PC-9 (cell line): ENCODE data around the gene RNF112. TPM values are rescaled to one million over a fixed set of nuclear protein-coding genes. Genes with fewer than 3 reads are reported as not detected.

ENCODE experiments used
- BruUV-seq: library from RNA; stranded (reverse); fragments of 400-500 nt; replicated peaks from 2 replicates; lab custom pipeline; 2021; lab: Mats Ljungman, UMichigan
- CTCF ChIA-PET: fragments of 300-600 bp; sonication (Branson Sonifier 250); formaldehyde crosslinking; loops from one replicate; lab custom pipeline; 2022; ENCODE audit warnings: antibody characterized with exemption; lab: Charles Lee
- POLR2A ChIA-PET: fragments of 300-600 bp; sonication (Branson Sonifier 250); formaldehyde crosslinking; loops from one replicate; lab custom pipeline; 2022; ENCODE audit warnings: antibody characterized with exemption; ENCODE audit not compliant: unreplicated experiment; lab: Charles Lee
- DNase-seq, 2 experiments: peaks; one replicate each; pipeline versions ENCODE4 v3.0.0 to v3.0.0-alpha.2; 2015 to 2022; ENCODE audit warnings: mixed read lengths in 1 of 2
- H2AFZ ChIP-seq: fragments of 200-600 bp; sonication (generic); 2 replicates; pipeline ENCODE4 v1.8.1; 2017; ENCODE audit warnings: antibody characterized with exemption
- H3F3A ChIP-seq: fragments of 200-600 bp; sonication (generic); 2 replicates; pipeline ENCODE4 v1.8.1; 2017; ENCODE audit warnings: antibody characterized with exemption, mild to moderate bottlenecking, low read depth; ENCODE audit not compliant: insufficient read depth
- H3K27ac ChIP-seq: fragments of 200-600 bp; sonication (generic); 2 replicates; pipeline ENCODE4 v1.6.1; 2016; ENCODE audit warnings: mixed run types
- H3K27me3 ChIP-seq: fragments of 200-600 bp; sonication (generic); 2 replicates; pipeline ENCODE4 v1.6.1; 2016; ENCODE audit warnings: low read depth, mixed run types; ENCODE audit not compliant: insufficient read depth
- H3K36me3 ChIP-seq: fragments of 200-600 bp; sonication (generic); 2 replicates; pipeline ENCODE4 v1.6.1; 2016; ENCODE audit warnings: low read depth, mixed run types
- H3K4me1 ChIP-seq: fragments of 200-600 bp; sonication (generic); replicated peaks from 2 replicates; pipeline ENCODE4 v1.6.1; 2016; ENCODE audit warnings: mixed run types; ENCODE audit not compliant: insufficient read depth
- H3K4me2 ChIP-seq: fragments of 200-600 bp; sonication (generic); 2 replicates; pipeline ENCODE4 v1.6.1; 2017; ENCODE audit warnings: mixed run types
- H3K4me3 ChIP-seq: fragments of 200-600 bp; sonication (generic); 2 replicates; pipeline ENCODE4 v1.6.1; 2016; ENCODE audit warnings: mixed run types
- H3K79me2 ChIP-seq: fragments of 200-600 bp; sonication (generic); 2 replicates; pipeline ENCODE4 v1.6.1; 2017; ENCODE audit warnings: low read depth, mixed run types
- H3K9me2 ChIP-seq: fragments of 200-600 bp; sonication (generic); 2 replicates; pipeline ENCODE4 v1.8.1; 2017; ENCODE audit warnings: mild to moderate bottlenecking; ENCODE audit not compliant: insufficient read depth
- H3K9me3 ChIP-seq: fragments of 200-600 bp; sonication (generic); 2 replicates; pipeline ENCODE4 v1.8.1; 2016; ENCODE audit warnings: low read depth; ENCODE audit not compliant: insufficient read depth
- H4K20me1 ChIP-seq: fragments of 200-600 bp; sonication (generic); 2 replicates; pipeline ENCODE4 v1.8.1; 2017; ENCODE audit not compliant: insufficient read depth
- EZH2 ChIP-seq: fragments of 200-600 bp; sonication (generic); IDR thresholded peaks from 2 replicates; pipeline ENCODE4 v1.8.0; 2017; ENCODE audit warnings: antibody characterized with exemption, low read depth
- intact Hi-C: fragments of 100-400 bp; cut with micrococcal nuclease; formaldehyde crosslinking; loops from one replicate; pipeline ENCODE4 v1.10.0; 2022; ENCODE audit not compliant: unreplicated experiment
- total RNA-seq: library from RNA; stranded (reverse); gene quantifications from 2 replicates; pipeline ENCODE4 v1.2.3, GENCODE V29; 2021
- TF ChIP-seq, protein P1 (sequence below): fragments of 200-600 bp; sonication (generic); conservative IDR thresholded peaks from 2 replicates; pipeline ENCODE4 v1.6.1; 2017; ENCODE audit warnings: mixed run types, antibody characterized with exemption, mild to moderate bottlenecking, moderate library complexity

RNF112 gene
- total RNA-seq, 1 experiment from 2014 or later = 2.0 TPM

DNA sequence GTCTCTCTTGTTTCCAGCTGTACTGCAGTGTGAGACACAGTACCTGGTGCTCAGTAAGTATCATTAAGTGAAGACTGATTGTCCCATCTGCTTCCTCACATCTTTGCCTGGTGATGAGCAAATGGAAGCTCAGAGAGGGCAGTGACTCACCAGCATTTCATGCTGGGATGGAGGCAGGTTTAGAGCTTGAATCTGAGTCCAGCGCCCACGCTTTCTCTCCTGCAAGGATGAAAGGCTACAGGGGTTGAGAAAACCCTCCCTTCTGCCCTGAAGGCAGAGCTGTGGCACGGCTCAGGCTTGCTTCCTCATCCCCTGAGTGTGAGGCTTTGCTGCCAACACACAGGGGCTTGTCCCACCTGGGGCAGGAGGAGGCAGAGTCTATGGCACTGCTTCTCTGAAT lies 1.5 kb upstream of the RNF112 start:
- intact Hi-C loops = no loop called here
- H4K20me1 ChIP-seq = no peaks in the 10 kb centered on the region
- no peak for TF ChIP-seq EZH2
- TF ChIP-seq, protein P1, sequence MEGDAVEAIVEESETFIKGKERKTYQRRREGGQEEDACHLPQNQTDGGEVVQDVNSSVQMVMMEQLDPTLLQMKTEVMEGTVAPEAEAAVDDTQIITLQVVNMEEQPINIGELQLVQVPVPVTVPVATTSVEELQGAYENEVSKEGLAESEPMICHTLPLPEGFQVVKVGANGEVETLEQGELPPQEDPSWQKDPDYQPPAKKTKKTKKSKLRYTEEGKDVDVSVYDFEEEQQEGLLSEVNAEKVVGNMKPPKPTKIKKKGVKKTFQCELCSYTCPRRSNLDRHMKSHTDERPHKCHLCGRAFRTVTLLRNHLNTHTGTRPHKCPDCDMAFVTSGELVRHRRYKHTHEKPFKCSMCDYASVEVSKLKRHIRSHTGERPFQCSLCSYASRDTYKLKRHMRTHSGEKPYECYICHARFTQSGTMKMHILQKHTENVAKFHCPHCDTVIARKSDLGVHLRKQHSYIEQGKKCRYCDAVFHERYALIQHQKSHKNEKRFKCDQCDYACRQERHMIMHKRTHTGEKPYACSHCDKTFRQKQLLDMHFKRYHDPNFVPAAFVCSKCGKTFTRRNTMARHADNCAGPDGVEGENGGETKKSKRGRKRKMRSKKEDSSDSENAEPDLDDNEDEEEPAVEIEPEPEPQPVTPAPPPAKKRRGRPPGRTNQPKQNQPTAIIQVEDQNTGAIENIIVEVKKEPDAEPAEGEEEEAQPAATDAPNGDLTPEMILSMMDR = no peak
- H2AFZ ChIP-seq = no peak overlapping the region
- no peaks in the 10 kb centered on the region for H3K9me2 ChIP-seq
- H3K27ac ChIP-seq = no peak overlapping the region
- no peak overlapping the region for H3K4me3 ChIP-seq
- H3K36me3 ChIP-seq = no peaks in the 10 kb centered on the region
- H3K4me2 ChIP-seq = no peak overlapping the region; the same call in 1 of the 2 replicates
- no peaks in the 10 kb centered on the region for H3K79me2 ChIP-seq
- peak in 1 of 2 experiments; percentile 42 for DNase-seq
- no peaks in the 10 kb centered on the region for H3K9me3 ChIP-seq
- H3K4me1 ChIP-seq = no peaks in the 10 kb centered on the region; the same call in 1 of the 2 replicates
- ChIA-PET CTCF (no interaction called here), POLR2A (interaction anchor here (0.6 kb wide), 1 partner anchor 288 kb away, joined by 6 read pairs; no protein-coding TSS in a partner anchor)
- H3K27me3 ChIP-seq = no peaks in the 10 kb centered on the region
- BruUV-seq = no TSS peak
- 0 out of 2 replicates have a peak, but pooled peaks cover 8% of the 10 kb centered on the region for H3F3A ChIP-seq

DNA sequence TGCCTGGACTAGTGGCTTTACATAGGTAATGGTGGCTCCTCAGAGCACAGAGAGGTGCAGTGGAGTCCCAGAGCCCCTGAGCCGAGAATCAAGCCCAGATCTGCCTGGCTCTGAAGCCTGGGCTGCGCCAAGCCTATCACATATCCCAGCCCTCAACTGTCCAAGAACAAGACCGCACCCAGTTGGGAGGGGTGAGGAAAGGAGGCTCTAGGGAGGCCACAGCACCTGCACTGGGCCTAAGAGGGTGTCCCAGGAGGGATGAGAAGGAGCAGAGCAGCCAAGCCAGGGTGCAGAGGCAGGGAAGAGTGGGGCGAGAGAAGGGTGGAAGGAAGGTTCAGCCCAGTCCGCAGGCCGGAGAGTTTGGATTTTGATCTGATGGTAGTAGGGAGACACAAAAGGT lies 941 bp upstream of the RNF112 start:
- CTCF ChIA-PET = no interaction called here
- Histone ChIP-seq H3K9me2 (no peaks in the 10 kb centered on the region), H3K27me3 (no peaks in the 10 kb centered on the region), H3K4me3 (no peak overlapping the region), H3K4me2 (no peak overlapping the region), H3F3A (0 out of 2 replicates have a peak, but pooled peaks cover 8% of the 10 kb centered on the region), H4K20me1 (no peaks in the 10 kb centered on the region), H3K36me3 (no peaks in the 10 kb centered on the region), H2AFZ (no peak overlapping the region), H3K9me3 (no peaks in the 10 kb centered on the region), H3K79me2 (no peaks in the 10 kb centered on the region), H3K4me1 (no peaks in the 10 kb centered on the region; the same call in 1 of the 2 replicates), H3K27ac (no peak overlapping the region)
- no TSS peak for BruUV-seq
- POLR2A ChIA-PET = interaction anchor here (0.6 kb wide), 1 partner anchor 287 kb away, joined by 6 read pairs; no protein-coding TSS in a partner anchor
- intact Hi-C loops = no loop called here
- TF ChIP-seq EZH2 = no peak
- TF ChIP-seq, protein P1 = no peak
- no peak for DNase-seq

DNA sequence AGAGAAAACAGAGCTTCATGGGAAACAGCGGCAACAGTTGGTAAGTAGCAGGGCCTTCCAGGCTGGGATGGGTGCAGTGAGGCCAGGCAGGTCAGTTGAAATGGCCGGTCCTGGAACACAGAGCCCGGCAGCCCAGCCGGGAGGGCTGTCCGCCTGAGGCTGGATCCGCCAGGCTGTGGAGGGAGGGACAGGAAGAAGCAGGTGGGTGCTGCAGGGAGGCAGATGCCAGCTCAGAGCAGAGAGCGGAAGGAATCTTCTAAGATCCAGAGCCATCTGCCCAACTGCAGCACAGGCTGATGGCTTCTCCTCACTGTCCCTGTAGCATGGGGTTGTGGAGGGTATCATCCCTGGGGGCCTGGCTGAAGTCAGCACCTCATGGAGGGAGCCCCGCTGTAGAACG lies 599 bp downstream of the RNF112 start:
- BruUV-seq = no TSS peak
- no peaks in the 10 kb centered on the region for H3K36me3 ChIP-seq
- H3K4me1 ChIP-seq = no peaks in the 10 kb centered on the region; the same call in 1 of the 2 replicates
- H3K9me3 ChIP-seq = no peaks in the 10 kb centered on the region
- DNase-seq = no peak
- no peaks in the 10 kb centered on the region for H3K27me3 ChIP-seq
- H3F3A ChIP-seq = 0 out of 2 replicates have a peak, but pooled peaks cover 8% of the 10 kb centered on the region
- no peak overlapping the region for H2AFZ ChIP-seq
- H3K9me2 ChIP-seq = no peaks in the 10 kb centered on the region
- H3K4me3 ChIP-seq = no peak overlapping the region
- no peaks in the 10 kb centered on the region for H3K79me2 ChIP-seq
- H4K20me1 ChIP-seq = no peaks in the 10 kb centered on the region
- no peak overlapping the region for H3K27ac ChIP-seq
- ChIA-PET CTCF (interaction anchor here (0.6 kb wide), 1 partner anchor 102 kb away, joined by 9 read pairs; no protein-coding TSS in a partner anchor), POLR2A (no interaction called here)
- intact Hi-C loops = no loop called here
- H3K4me2 ChIP-seq = no peak overlapping the region
- no peak for TF ChIP-seq EZH2
- TF ChIP-seq, protein P1 = no peak
